Ovary (tissue), 3 donors: ENCODE data around the gene NELFB.

ENCODE experiments used
- CTCF ChIP-seq, 3 donors: fragments of 450-650 bp in 2 of 3; fragments of 200-600 bp in 1 of 3; IDR thresholded peaks; one replicate each; pipeline versions ENCODE4 v1.5.1 to v1.8.0; 2016 to 2022; ENCODE audit warnings: antibody characterized with exemption in 3 of 3, mild to moderate bottlenecking in 1 of 3
- EP300 ChIP-seq: sonication (generic); formaldehyde crosslinking; IDR thresholded peaks from one replicate; pipeline ENCODE4 v1.6.1; 2017; ENCODE audit warnings: antibody characterized with exemption
- POLR2A ChIP-seq: fragments of 450-650 bp; IDR thresholded peaks from one replicate; pipeline ENCODE4 v1.6.1; 2017; ENCODE audit warnings: antibody characterized with exemption, mild to moderate bottlenecking, moderate library complexity
- donor health status: DM: no; HTN: no; CAD: no.

- TF ChIP-seq CTCF (IDR thresholded peaks at IDR 0.05) (no peak), POLR2A (no peak), EP300 (no peak)
Observed at GRCh38 chr9:137236936-137237421, 18.1 kb upstream of the NELFB start.
